ENCODE results near the gene RALGAPA1. TPM values are rescaled to one million over a fixed set of nuclear protein-coding genes. Genes with fewer than 3 reads are reported as not detected.
A peak's percentile ranks its signal among the peaks of the same experiment; 100 is the strongest.

The RALGAPA1 gene
- total RNA-seq, 1 experiment from 2014 or later = 31.7 TPM

- no peaks in the 10 kb centered on the region for H3K9me3 Mint-ChIP-seq
- H3K27me3 Mint-ChIP-seq (ENCODE audit: low read depth) = no peaks in the 10 kb centered on the region
- no peak for ATAC-seq
- H3K36me3 Mint-ChIP-seq = no peaks in the 10 kb centered on the region
- ChIA-PET POLR2A (interaction anchor here (0.7 kb wide), 1 partner anchor 270 kb away, joined by 4 read pairs; no protein-coding TSS in a partner anchor), CTCF (no interaction called here)
- DNase-seq (ENCODE audit: low spot score) = no peak
- no peak overlapping the region for H3K27ac Mint-ChIP-seq
- H3K4me3 Mint-ChIP-seq = no peak overlapping the region
- TF ChIP-seq OVOL2 (CRISPR knock-in tag; IDR thresholded peaks at IDR 0.05; ENCODE audit: borderline replicate concordance) (no peak), TCF7 (CRISPR knock-in tag; IDR thresholded peaks at IDR 0.05; ENCODE audit: low read depth) (no peak), ZBTB43 (CRISPR knock-in tag; IDR thresholded peaks at IDR 0.05) (no peak), IRF2 (CRISPR knock-in tag; IDR thresholded peaks at IDR 0.05; ENCODE audit: borderline replicate concordance, low read depth) (no peak), E2F4 (CRISPR knock-in tag; IDR thresholded peaks at IDR 0.05; ENCODE audit: borderline replicate concordance, low read depth) (no peak), ZBTB21 (CRISPR knock-in tag; IDR thresholded peaks at IDR 0.05; ENCODE audit: borderline replicate concordance) (no peak), ZNF138 (CRISPR knock-in tag; conservative IDR thresholded peaks at IDR 0.05) (no peak), ATF1 (CRISPR knock-in tag; IDR thresholded peaks at IDR 0.05) (no peak), E2F5 (CRISPR knock-in tag; IDR thresholded peaks at IDR 0.05) (no peak)
- no peaks in the 10 kb centered on the region for H3K4me1 Mint-ChIP-seq
Measured at GRCh38 chr14:35742032-35742371, 67.1 kb downstream of the RALGAPA1 start.

GRCh38 chr14:35741345-35742031 lies 67.6 kb downstream of the RALGAPA1 start:
- H3K27ac Mint-ChIP-seq = 0 out of 2 replicates have a peak overlapping the region, but pooled peaks have one; percentile 4
- no peaks in the 10 kb centered on the region for H3K27me3 Mint-ChIP-seq (ENCODE audit: low read depth)
- no peaks in the 10 kb centered on the region for H3K36me3 Mint-ChIP-seq
- no peaks in the 10 kb centered on the region for H3K9me3 Mint-ChIP-seq
- no peak for TF ChIP-seq PRDM15 (CRISPR knock-in tag; IDR thresholded peaks at IDR 0.05)
- TF ChIP-seq ZNF219 (CRISPR knock-in tag; IDR thresholded peaks at IDR 0.05; ENCODE audit: borderline replicate concordance) = no peak
- TF ChIP-seq ZNF281 (CRISPR knock-in tag; IDR thresholded peaks at IDR 0.05) = no peak
- ATAC-seq = no peak
- POLR2A ChIA-PET = no interaction called here
- CTCF ChIA-PET = no interaction called here
- H3K4me3 Mint-ChIP-seq = no peak overlapping the region
- DNase-seq (ENCODE audit: low spot score) = no peak
- no peaks in the 10 kb centered on the region for H3K4me1 Mint-ChIP-seq

Measured in WTC11 (cell line).